ENCODE measurements around the gene MYADML2.

Gene MYADML2

GRCh38 chr17:81976332-81977210 lies 29.5 kb upstream of the MYADML2 start:
- no peak for TF ChIP-seq CTCF (IDR thresholded peaks at IDR 0.05; ENCODE audit: low read length, missing control alignments)
- no peak for DNase-seq (ENCODE audit: low read depth)
- peak overlapping the region; percentile 81 for H3K4me3 ChIP-seq (replicated peaks; ENCODE audit: low read depth, low read length)

- no peak for TF ChIP-seq CTCF (IDR thresholded peaks at IDR 0.05; ENCODE audit: low read length, missing control alignments)
- no peak for DNase-seq (ENCODE audit: low read depth)
These were observed 26.4 kb upstream of the MYADML2 start for GRCh38 chr17:81973432-81973831.

GRCh38 chr17:81968850-81969812 lies 22.1 kb upstream of the MYADML2 start:
- H3K4me3 ChIP-seq (replicated peaks; ENCODE audit: low read depth, low read length), result no peak overlapping the region
- TF ChIP-seq CTCF (IDR thresholded peaks at IDR 0.05; ENCODE audit: low read length, missing control alignments), result no peak
- DNase-seq (ENCODE audit: low read depth), result no peak

More at GRCh38 chr17:81973432-81973831, 26.4 kb upstream of the MYADML2 start:
- H3K4me3 ChIP-seq (replicated peaks; ENCODE audit: low read depth, low read length), result no peak overlapping the region

- no peak for TF ChIP-seq CTCF (IDR thresholded peaks at IDR 0.05; ENCODE audit: low read length, missing control alignments)
- H3K4me3 ChIP-seq (replicated peaks; ENCODE audit: low read depth, low read length), result no peak overlapping the region
- no peak for DNase-seq (ENCODE audit: low read depth)
These were observed 21.3 kb upstream of the MYADML2 start for GRCh38 chr17:81968396-81968745.

- DNase-seq (ENCODE audit: low read depth), result peak; percentile 67
- TF ChIP-seq CTCF (IDR thresholded peaks at IDR 0.05; ENCODE audit: low read length, missing control alignments), result no peak
- no peak overlapping the region for H3K4me3 ChIP-seq (replicated peaks; ENCODE audit: low read depth, low read length)
These were observed 20.7 kb upstream of the MYADML2 start for GRCh38 chr17:81967533-81968395.

GRCh38 chr17:81967244-81967532 lies 20.2 kb upstream of the MYADML2 start:
- no peak for DNase-seq (ENCODE audit: low read depth)
- no peak for TF ChIP-seq CTCF (IDR thresholded peaks at IDR 0.05; ENCODE audit: low read length, missing control alignments)
- no peak overlapping the region for H3K4me3 ChIP-seq (replicated peaks; ENCODE audit: low read depth, low read length)
